ENCODE results near the gene PTRHD1.

Gene PTRHD1

DNA sequence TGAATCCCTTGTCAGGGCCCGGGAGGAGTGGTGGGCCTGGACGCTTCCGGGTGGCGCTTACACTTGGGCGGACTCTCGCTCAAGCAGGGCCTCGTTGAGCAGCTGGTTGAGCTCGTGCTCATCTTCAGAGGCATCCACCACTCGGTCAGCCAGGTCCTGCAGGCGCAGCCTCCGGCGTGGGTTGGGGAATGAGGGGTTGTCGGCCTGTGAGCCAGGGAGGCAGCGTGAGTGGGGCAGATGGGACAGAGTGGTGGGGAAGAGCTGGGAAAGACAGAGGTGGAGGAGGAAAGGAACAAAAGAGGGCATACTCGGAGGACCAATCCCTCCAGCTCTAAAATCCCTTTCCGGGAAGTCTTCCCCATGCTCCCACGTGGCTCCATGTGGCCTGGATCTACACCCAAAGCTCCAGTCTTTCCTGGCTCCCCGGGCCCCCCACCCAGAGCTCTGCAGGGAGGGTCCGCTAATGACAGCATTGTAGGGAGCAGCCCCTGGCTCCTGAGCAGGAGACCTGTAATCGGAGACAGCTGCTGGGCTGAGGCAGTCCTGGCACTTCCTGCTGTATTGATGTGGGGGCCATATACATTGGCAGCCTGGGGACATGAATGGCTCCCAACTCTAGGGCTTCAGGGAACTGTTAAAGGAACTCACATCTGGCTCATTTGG, 41.7 kb upstream of the PTRHD1 start:
- Histone ChIP-seq H3K36me3 (ENCODE audit: insufficient read depth, low read length) (peaks cover 10% of the 10 kb centered on the region), H3K4me2 (ENCODE audit: low read length) (no peak overlapping the region), H3K4me3 (ENCODE audit: low read length) (no peak overlapping the region), H3K27me3 (ENCODE audit: control insufficient read depth, insufficient read depth, low read length) (no peaks in the 10 kb centered on the region), H3K9ac (ENCODE audit: low read depth, low read length) (no peak overlapping the region), H3K4me1 (ENCODE audit: control insufficient read depth, insufficient read depth, low read length) (no peaks in the 10 kb centered on the region), H3K9me3 (replicated peaks; ENCODE audit: low read length) (no peaks in the 10 kb centered on the region)

DNA sequence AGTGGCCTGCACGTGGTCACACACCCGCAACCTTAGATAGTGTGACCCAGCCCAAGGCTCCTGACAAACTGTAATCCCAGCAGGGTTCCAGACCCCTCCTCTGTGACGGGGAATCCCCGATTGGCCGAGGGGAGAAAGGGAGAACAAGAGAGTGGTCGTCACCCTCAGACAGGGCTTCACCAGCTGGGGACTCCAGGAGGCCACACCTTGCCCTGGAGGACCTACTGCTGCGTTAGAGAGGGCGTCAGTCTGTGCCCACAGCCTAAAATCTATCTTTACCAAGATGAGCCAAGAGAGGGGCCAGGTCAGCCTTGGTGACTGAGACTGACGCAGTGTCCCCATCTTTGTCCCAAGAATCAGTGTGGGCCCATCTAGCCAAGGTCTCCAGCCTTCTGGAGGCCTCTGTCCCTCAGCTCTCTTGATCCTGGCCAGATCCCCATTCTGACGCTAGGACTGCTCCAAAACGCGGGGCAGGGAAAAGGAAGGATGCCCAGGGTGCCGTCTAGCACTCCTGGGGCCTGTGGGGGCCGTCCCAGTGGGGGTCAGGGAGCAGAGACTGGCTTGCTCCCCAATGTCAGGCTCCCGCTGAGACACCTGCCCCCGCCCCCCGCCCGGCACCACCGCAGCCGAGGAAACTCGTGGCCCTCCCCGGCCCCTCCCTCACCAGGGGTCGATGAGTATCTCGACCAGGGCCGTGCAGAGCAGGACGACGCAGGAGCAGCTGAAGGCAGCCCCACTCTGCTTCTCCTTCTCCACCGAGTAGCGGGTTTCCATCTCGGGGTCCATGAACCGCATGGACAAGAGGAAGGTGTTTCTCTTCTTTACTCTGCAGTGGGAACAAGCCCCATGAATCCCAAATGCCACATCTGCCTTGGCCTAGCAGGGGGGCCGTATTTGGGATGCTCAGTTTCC, 40.9 kb upstream of the PTRHD1 start:
- no peaks in the 10 kb centered on the region for H3K4me1 ChIP-seq (ENCODE audit: control insufficient read depth, insufficient read depth, low read length)
- H3K4me2 ChIP-seq (ENCODE audit: low read length), result no peak overlapping the region
- no peaks in the 10 kb centered on the region for H3K9me3 ChIP-seq (replicated peaks; ENCODE audit: low read length)
- no peaks in the 10 kb centered on the region for H3K27me3 ChIP-seq (ENCODE audit: control insufficient read depth, insufficient read depth, low read length)
- peaks cover 7% of the 10 kb centered on the region for H3K36me3 ChIP-seq (ENCODE audit: insufficient read depth, low read length)
- H3K4me3 ChIP-seq (ENCODE audit: low read length), result no peak overlapping the region
- H3K9ac ChIP-seq (ENCODE audit: low read depth, low read length), result no peak overlapping the region

DNA sequence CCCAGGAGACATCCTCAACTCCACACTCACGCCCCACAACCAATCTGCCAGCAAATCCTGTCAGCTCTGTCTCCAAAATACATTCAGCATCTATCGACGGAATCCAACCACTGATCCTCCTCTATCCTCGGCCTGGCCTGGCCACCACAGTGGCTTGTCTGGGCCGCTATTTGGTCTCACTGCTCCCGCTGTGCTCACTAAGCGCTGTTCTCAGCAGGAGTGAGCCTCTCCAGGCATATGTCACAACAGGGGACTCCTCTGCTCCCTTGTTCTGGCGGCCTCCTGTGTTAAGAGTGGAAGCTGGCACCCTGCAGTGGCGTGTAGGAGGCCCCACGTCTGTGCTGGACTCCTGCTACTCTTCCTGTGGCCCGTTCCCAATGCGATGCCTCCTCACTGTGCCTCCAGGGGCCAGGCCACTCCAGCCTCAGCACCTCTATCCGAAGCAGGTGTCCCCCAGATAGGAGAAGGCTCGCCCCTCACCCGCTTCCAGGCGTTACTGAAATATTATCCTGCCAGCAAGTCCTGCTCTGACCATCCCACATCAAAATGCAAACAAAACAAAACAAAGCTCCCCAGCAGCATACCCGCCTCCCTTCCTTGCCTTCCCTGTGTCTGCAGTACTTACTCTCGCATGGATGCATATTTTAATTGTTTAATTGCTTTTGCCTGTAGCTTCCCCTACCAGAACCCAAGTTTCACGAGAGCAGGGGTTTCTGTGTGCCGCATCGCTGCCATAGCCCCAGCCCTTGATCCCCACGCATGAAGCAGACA, 39.9 kb upstream of the PTRHD1 start:
- no peaks in the 10 kb centered on the region for H3K9me3 ChIP-seq (replicated peaks; ENCODE audit: low read length)
- no peak overlapping the region for H3K9ac ChIP-seq (ENCODE audit: low read depth, low read length)
- no peak overlapping the region for H3K4me3 ChIP-seq (ENCODE audit: low read length)
- H3K4me2 ChIP-seq (ENCODE audit: low read length), result no peak overlapping the region
- H3K27me3 ChIP-seq (ENCODE audit: control insufficient read depth, insufficient read depth, low read length), result no peaks in the 10 kb centered on the region
- H3K36me3 ChIP-seq (ENCODE audit: insufficient read depth, low read length), result peaks cover 7% of the 10 kb centered on the region
- no peaks in the 10 kb centered on the region for H3K4me1 ChIP-seq (ENCODE audit: control insufficient read depth, insufficient read depth, low read length)

GRCh38 chr2:24832521-24832920, 39.3 kb upstream of the PTRHD1 start:
- H3K4me1 ChIP-seq (ENCODE audit: control insufficient read depth, insufficient read depth, low read length), result peaks cover 4% of the 10 kb centered on the region
- H3K4me2 ChIP-seq (ENCODE audit: low read length), result no peak overlapping the region
- peaks cover 7% of the 10 kb centered on the region for H3K36me3 ChIP-seq (ENCODE audit: insufficient read depth, low read length)
- no peaks in the 10 kb centered on the region for H3K9me3 ChIP-seq (replicated peaks; ENCODE audit: low read length)
- no peak overlapping the region for H3K4me3 ChIP-seq (ENCODE audit: low read length)
- no peak overlapping the region for H3K9ac ChIP-seq (ENCODE audit: low read depth, low read length)
- H3K27me3 ChIP-seq (ENCODE audit: control insufficient read depth, insufficient read depth, low read length), result no peaks in the 10 kb centered on the region

DNA sequence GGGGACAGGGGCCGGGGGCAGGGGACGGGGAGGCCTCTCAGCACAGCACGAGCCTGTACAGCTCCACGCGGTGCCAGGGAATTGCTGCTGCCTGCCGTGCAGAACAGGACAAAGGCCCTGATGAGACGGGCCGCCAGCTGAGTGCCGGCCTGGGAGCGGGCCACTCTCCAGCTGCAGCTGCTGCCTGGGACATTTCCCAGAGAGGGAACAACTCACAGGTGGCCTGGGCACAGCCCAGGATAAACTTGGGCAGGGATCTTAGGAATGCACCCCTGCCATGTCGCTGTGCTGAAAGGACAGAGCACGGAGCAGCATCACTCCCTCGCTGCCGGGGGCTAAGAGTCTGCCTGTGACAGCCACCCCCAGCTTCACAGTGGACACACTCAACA, 38.9 kb upstream of the PTRHD1 start:
- no peak overlapping the region for H3K4me2 ChIP-seq (ENCODE audit: low read length)
- no peaks in the 10 kb centered on the region for H3K9me3 ChIP-seq (replicated peaks; ENCODE audit: low read length)
- H3K4me3 ChIP-seq (ENCODE audit: low read length), result no peak overlapping the region
- no peak overlapping the region for H3K9ac ChIP-seq (ENCODE audit: low read depth, low read length)
- H3K4me1 ChIP-seq (ENCODE audit: control insufficient read depth, insufficient read depth, low read length), result peaks cover 9% of the 10 kb centered on the region
- H3K27me3 ChIP-seq (ENCODE audit: control insufficient read depth, insufficient read depth, low read length), result no peaks in the 10 kb centered on the region
- H3K36me3 ChIP-seq (ENCODE audit: insufficient read depth, low read length), result peaks cover 7% of the 10 kb centered on the region

DNA sequence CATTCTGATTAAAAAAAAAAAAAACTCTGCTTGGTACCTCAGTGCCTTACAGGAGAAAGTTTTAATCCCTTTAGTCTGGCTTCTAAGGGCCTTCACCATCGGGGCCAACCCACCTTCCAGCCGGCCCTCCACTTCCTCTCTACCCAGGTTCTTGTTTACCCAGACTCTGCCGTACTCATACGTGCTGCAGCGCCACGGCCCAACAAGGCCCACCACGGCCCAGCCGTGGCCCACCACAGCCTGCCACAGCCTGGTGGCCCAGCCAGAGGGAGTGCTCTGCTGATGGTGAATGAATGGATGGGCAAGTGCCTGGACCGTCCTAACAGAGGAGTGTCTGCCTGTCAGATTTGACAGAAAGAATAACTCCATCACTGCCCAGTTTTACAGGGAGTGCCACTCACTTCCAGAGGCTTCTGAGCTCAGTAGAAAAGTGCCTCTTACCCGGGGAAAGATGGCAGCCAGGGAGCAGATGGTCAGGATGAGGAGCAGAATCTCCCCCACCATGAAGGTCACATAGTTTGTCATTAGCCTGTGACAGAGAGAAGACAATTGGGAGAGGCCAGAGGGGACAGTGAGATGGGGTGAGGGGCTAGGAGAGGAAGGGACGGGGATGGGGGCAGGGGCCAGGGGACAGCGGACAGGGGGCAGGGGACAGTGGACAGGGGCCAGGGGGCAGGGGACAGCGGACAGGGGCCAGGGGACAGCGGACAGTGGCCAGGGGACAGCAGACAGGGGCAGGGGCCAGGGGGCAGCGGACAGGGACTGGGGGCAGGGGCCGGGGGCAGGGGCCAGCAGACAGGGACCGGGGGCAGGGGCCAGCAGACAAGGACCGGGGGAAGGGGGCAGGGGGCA, 38.3 kb upstream of the PTRHD1 start:
- Histone ChIP-seq H3K4me2 (ENCODE audit: low read length) (no peak overlapping the region), H3K4me3 (ENCODE audit: low read length) (no peak overlapping the region), H3K36me3 (ENCODE audit: insufficient read depth, low read length) (peaks cover 1% of the 10 kb centered on the region), H3K4me1 (ENCODE audit: control insufficient read depth, insufficient read depth, low read length) (peaks cover 15% of the 10 kb centered on the region), H3K9me3 (replicated peaks; ENCODE audit: low read length) (no peaks in the 10 kb centered on the region), H3K27me3 (ENCODE audit: control insufficient read depth, insufficient read depth, low read length) (no peaks in the 10 kb centered on the region), H3K9ac (ENCODE audit: low read depth, low read length) (no peak overlapping the region)

GRCh38 chr2:24830786-24831185, 37.6 kb upstream of the PTRHD1 start:
- no peaks in the 10 kb centered on the region for H3K9me3 ChIP-seq (replicated peaks; ENCODE audit: low read length)
- H3K4me1 ChIP-seq (ENCODE audit: control insufficient read depth, insufficient read depth, low read length), result peaks cover 22% of the 10 kb centered on the region
- H3K36me3 ChIP-seq (ENCODE audit: insufficient read depth, low read length), result no peaks in the 10 kb centered on the region
- no peak overlapping the region for H3K4me2 ChIP-seq (ENCODE audit: low read length)
- no peaks in the 10 kb centered on the region for H3K27me3 ChIP-seq (ENCODE audit: control insufficient read depth, insufficient read depth, low read length)
- H3K4me3 ChIP-seq (ENCODE audit: low read length), result no peak overlapping the region
- no peak overlapping the region for H3K9ac ChIP-seq (ENCODE audit: low read depth, low read length)

DNA sequence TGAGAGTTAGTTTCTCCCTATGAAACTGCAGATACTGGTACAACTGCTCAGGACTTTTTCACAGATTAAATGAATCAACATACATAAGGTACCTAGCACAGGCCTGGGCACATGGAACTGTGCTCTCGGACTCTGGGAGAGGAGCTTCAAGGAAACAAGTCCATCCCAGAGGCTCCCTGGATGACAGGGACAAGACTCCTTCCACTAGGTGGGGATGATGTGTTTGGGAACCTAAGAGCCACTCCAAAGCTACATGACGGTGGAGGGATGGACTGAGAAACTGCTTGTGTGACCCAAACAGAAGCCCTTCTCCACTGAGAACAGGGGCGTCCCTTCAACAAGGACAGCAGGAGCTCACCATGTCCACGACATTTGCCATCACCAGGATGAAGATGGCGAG, 37.2 kb upstream of the PTRHD1 start:
- Histone ChIP-seq H3K4me1 (ENCODE audit: control insufficient read depth, insufficient read depth, low read length) (peaks cover 23% of the 10 kb centered on the region), H3K9me3 (replicated peaks; ENCODE audit: low read length) (no peaks in the 10 kb centered on the region), H3K36me3 (ENCODE audit: insufficient read depth, low read length) (no peaks in the 10 kb centered on the region), H3K27me3 (ENCODE audit: control insufficient read depth, insufficient read depth, low read length) (no peaks in the 10 kb centered on the region), H3K4me2 (ENCODE audit: low read length) (no peak overlapping the region), H3K4me3 (ENCODE audit: low read length) (no peak overlapping the region), H3K9ac (ENCODE audit: low read depth, low read length) (no peak overlapping the region)

- Histone ChIP-seq H3K9me3 (replicated peaks; ENCODE audit: low read length) (no peaks in the 10 kb centered on the region), H3K4me3 (ENCODE audit: low read length) (no peak overlapping the region), H3K27me3 (ENCODE audit: control insufficient read depth, insufficient read depth, low read length) (no peaks in the 10 kb centered on the region), H3K9ac (ENCODE audit: low read depth, low read length) (no peak overlapping the region), H3K4me1 (ENCODE audit: control insufficient read depth, insufficient read depth, low read length) (peaks cover 23% of the 10 kb centered on the region), H3K4me2 (ENCODE audit: low read length) (no peak overlapping the region), H3K36me3 (ENCODE audit: insufficient read depth, low read length) (peaks cover 9% of the 10 kb centered on the region)
Measured at GRCh38 chr2:24828238-24828996, 35.2 kb upstream of the PTRHD1 start.

- Histone ChIP-seq H3K4me2 (ENCODE audit: low read length) (peak overlapping the region; percentile 70), H3K9me3 (replicated peaks; ENCODE audit: low read length) (no peaks in the 10 kb centered on the region), H3K36me3 (ENCODE audit: insufficient read depth, low read length) (peaks cover 15% of the 10 kb centered on the region), H3K4me3 (ENCODE audit: low read length) (peak overlapping the region; percentile 24), H3K9ac (ENCODE audit: low read depth, low read length) (no peak overlapping the region), H3K27me3 (ENCODE audit: control insufficient read depth, insufficient read depth, low read length) (no peaks in the 10 kb centered on the region), H3K4me1 (ENCODE audit: control insufficient read depth, insufficient read depth, low read length) (peaks cover 23% of the 10 kb centered on the region)
Measured at GRCh38 chr2:24827321-24828237, 34.4 kb upstream of the PTRHD1 start.
